GM18858 (cell line): ENCODE data around the gene USP14.
"Not testable (repeated sequence)": the region's sequence is repeated elsewhere in the genome, so short reads cannot be mapped to it uniquely, and the experiment has no call there.

Experiments used
- ATAC-seq: cut with Tn5 transposase; IDR thresholded peaks from one replicate; pipeline ENCODE4 v1.9.1; 2021; ENCODE audit not compliant: unreplicated experiment

Gene USP14

DNA sequence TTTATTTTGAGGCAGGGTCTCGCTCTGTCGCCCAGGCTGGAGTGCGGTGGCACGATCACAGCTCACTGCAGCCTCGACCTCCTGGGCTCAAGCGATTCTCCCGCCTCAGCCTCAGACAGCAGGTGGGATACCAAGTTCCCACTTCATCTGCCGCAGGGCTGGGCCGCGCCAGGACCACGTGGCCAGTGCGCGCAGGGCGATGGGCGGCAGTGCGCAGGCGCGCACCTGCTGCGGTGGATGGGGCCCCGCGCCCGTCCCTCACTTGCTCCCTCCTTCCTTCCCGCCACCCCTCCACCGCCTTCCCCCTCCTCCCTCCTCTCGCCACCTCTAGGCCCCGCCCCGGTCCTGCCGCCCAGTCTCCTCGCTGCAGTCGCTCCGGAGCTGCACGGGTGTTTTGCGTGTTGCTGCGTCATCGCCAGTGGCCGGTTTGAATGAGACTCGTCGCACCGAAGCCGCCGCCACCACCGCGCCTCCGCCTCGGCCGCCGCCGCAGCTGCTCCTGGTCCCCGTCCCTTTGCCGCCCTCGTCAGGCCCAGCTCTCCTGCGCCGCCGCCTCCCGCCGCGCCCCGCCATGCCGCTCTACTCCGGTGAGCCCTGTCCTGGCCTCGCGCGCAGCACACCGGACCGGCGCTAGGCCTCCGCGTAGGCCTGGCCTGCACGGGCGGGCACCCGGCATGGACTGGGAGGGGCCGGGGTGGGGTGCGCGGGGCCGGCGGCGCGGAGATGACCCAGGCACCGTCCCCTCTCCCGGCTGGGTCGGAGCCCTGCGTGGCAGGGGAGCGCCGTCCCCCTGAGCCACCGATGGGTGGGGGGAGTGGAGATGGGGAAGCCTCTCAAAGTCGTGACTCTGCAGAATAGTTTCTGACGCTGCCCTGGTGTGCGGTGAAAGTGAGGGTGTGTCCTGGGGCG, at the start of gene USP14:
Gene USP14, plus strand, starts transcription at position 430 of the 909 bp plus-strand sequence. Its CDS starts 142 bp downstream, at position 572.
- peak; percentile 79 for ATAC-seq

DNA sequence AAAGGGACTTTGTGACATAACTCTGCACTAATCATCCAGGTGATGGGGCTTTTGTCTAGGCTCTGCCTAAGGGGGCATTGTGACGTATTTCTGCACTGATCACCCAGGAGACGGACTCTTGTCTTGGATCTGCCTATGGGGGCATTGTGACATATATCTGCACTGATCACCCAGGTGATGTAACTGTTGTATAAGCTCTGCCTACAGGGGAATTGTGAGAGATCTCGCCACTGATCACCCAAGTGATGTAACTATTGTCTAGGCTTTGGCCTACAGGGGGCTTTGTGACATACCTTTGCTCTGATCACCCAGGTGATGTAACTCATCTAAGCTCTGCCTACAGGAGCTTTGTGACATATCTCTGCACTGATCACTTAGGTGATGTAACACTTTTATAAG, 49.7 kb upstream of the USP14 start:
- ATAC-seq: not testable (repeated sequence)

DNA sequence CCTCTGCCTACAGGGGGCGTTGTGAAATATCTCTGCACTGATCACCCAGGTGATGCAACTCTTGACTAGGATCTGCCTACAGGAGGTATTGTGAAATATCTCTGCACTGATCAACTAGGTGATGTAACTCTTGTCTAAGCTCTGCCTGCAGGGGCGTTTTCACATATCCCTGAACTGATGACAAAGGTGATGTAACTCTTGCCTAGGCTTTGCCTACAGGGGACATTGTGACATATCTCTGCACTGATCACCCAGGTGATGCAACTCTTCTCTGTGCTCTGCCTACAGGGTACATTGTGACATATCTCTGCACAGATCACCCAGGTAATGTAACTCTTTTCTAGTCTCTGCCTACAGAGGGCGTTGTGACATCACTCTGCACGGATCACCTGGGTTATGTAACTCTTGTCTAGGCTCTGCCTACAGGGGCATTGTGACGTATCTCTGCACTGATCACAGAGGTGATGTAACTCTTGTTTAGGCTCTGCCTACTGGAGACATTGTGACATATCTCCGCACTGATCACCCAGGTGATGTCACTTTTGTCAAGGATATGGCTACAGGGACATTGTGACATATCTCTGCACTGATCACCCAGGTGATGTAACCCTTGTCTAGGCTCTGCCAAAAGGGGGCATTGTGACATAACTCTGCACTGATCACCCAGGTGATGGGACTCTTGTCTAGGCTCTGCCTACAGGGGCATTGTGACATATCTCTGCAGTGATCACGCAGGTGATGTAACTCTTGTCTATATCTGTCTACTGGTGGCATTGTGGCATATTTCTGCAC, 49.0 kb upstream of the USP14 start:
- ATAC-seq: not testable (repeated sequence)

DNA sequence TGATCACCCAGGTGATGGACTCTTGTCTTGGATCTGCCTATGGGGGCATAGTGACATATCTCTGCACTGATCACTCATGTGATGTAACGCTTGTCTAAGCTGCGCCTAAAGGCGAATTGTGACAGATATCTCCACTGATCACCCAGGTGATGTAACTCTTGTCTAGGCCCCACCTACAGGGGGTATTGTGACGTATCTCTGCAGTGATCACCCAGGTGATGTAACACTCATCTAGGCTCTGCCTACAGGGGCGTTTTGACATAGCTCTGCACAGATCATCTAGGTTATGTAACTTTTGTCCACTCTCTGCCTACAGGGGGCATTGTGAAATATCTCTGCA, 48.5 kb upstream of the USP14 start:
- not testable (repeated sequence) for ATAC-seq

DNA sequence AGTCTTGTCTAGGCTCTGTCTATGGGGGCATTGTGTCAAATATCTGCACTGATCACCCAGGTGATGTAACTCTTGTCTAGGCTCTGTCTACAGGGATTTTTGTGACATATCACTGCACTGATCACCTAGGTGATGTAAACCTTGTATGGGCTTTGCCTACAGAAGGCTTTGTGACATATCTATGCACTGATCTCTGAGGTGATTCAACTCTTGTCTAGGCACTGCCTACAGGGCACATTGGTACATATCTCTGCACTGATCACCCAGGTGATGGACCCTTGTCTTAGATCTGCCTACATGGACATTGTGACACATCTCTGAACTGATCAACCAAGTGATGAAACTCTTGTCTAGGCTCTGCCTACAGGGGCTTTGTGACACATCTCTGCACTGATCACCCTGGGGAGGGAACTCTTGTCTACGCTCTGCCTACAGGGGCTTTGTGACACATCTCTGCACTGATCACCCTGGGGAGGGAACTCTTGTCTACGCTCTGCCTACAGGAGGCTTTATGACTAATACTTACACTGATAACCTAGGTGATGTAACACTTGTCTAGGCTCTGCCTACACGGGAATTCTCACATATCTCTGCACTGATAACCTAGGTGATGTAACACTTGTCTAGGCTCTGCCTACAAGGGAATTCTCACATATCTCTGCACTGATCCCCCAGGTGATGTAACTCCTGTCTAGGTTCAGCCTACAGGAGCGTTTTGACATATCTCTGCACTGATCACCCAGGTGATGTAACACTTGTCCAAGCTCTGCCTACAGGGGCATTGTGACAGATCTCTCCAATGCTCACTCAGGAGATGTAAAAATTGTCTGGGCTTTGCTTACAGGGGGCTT, 47.8 kb upstream of the USP14 start:
- ATAC-seq: not testable (repeated sequence)

DNA sequence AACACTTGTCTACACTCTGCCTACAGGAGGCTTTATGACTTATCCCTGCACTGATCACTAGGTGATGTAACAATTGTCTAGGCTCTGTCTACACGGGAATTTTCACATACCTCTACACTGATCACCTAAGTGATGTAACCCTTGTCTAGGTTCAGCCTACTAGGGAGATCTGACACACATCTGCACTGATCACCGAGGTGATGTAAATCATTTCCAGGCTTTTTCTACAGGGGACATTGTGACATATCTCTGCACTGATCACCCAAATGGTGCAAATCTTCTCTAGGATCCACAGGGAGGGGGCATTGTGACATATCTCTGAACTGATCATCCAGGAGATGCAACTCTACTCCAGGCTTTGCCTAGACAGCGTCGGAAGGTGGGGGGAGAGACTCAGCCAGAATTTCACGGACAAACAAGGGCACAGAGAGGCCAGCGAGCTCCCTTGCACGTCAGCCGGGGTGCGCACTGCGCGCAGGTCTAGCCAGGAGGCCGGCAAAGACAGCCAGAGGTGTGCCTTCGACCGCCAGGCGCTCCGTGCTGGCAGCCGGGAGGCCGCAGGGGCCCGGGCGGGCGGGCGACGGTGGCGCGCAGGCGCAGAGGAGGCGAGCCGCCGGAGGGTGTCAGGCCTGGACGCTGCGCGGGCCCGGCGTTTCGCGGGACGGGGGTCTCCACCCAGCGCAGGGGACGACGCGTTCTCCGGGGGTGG, 46.9 kb upstream of the USP14 start:
- ATAC-seq: peak; percentile 29

DNA sequence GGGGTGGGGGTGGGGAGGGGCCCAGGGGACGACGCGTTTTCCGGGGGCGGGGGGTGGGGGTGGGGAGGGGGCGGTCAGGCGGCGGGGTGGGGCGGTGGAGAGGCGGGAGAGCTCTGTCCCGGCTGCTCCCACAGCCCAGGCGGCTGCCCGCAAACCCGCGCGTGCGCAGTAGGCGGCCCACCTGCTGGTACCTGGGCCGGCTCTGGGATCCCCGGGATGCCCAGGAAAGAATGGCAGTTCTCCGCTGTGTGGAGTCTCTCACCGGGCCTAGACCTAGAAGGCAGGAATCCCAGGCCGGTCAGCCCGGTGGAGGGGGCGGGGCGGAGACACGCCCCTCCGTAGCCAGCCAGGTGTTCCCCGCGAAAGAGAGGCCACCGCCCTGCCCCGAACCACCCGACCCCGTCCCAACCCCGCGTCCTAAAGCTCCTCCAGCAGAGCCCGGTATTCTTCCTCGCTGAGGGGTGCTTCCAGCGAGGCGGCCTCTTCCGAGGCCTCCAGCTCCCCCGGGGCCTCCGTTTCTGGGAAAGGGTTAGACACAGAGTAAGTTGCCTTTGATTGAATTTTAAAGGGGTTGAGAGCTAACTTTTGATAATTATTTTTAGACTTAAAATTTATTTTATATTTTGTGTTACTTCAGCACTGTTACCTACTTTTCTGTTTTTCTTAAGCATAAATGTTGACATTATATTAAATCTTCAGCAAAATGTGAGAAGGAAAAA, 46.2 kb upstream of the USP14 start:
- not testable (repeated sequence) for ATAC-seq

DNA sequence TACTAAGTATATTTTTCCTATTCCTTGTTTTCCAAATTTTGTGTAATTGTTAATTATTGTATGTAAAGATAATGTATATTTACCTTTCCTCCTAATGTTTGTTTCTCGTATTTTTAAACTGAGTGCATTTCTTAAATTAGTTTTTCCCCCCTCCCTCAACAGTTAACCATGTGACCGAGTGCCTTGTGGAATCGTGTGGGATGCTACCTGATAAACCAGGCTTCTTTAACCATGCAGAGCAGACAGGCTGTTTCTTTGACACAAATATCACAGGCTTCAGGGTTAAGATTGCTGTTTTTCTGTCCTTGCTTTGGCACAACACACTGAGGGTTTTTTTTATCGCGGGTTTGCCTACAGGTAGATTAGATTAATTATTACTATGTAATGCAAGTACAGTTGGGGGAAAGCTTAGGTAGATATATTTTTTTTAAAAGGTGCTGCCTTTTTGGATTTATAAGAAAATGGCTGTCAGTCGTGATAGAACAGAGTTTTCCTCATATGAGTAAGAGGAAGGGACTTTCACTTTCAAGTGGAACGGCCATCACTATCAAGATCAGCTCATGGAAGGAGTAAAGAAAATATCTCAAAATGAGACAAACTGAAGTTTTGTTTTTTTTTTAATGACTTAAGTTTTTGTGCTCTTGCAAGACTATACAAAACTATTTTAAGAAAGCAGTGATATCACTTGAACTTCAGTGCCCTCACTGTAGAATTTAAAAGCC, 37.7 kb upstream of the USP14 start:
- ATAC-seq: not testable (repeated sequence)

DNA sequence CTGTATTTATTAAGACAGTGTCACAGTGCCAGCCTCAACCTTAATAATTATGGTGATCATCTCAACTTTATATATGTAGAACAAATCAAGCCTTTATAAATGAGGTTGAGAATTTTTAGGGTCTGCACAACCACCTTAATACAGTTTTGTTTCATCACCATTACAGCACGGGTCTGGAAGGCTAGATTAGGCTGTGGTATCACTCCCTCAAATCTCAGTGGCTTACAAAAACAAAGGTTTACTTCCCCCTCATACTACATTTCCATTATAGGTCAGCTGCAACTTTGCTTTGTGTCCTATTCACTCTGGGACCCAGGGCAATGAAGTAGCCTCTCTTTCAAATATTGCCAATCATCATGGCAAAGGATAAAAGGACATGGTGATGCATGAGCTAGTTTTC, 23.3 kb upstream of the USP14 start:
- ATAC-seq: no peak

DNA sequence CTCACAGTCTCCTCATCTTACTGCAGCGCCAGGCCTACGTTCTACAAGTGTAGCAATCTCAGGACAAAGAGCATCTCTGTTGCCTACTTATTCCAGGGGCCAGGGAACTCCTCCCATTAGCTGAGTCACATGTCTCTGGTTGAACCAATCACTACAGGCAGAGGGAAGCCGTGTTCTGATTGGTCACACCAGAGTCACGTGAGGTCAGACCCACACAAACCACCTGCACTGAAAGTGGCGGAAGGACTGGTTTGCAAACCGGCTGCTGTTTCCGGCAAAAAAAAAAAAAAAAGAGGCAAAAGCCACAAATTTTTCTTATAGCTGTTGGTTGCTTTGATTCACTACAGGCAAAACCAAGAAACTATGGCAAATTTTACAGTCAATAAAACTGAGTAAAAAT, 21.9 kb upstream of the USP14 start:
- no peak for ATAC-seq

DNA sequence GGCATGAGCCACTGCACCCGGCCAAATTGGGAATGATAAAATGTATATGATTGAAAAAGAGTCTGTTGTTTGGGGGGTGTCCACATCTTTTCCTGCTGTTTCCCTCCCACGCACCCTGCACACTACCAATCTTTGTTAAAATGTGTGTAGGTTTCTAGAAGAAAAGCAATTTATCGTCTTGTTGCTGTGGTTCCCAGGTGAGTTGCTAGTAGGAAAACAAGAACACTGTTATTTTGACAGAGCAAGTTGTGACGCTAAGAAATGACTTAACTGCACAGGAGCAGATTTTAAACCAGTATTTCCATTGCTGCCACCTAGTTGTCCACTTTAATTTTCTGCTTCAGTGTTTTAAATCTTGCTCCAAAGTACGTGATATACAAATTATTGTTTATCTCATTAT, 21.0 kb upstream of the USP14 start:
- ATAC-seq: no peak

DNA sequence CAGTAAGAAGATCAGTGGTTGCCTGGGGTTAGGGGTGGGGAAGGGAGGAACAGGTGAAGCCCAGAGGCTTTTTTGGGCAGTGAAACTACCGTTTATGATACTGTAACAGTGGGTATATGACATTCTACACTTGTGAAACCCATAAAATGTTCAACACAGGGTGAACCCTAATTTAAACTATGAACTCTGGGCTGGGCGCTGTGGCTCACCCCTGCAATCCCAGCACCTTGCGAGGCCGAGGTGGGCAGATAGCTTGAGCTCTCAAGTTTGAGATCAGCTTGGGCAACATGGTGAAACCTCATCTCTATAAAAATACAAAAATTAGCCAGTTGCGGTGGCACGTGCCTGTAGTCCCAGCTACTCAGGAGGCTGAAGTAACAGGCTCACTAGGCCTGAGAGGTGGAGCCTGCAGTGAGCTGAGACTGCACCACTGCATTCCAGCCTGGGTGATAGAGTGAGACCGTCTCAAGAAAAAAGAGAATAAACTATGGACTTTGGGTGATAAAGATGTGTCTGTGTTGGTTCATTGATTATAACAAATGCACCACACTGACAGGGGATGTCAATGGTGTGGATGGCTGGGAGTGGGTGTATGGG, 17.6 kb upstream of the USP14 start:
- no peak for ATAC-seq

DNA sequence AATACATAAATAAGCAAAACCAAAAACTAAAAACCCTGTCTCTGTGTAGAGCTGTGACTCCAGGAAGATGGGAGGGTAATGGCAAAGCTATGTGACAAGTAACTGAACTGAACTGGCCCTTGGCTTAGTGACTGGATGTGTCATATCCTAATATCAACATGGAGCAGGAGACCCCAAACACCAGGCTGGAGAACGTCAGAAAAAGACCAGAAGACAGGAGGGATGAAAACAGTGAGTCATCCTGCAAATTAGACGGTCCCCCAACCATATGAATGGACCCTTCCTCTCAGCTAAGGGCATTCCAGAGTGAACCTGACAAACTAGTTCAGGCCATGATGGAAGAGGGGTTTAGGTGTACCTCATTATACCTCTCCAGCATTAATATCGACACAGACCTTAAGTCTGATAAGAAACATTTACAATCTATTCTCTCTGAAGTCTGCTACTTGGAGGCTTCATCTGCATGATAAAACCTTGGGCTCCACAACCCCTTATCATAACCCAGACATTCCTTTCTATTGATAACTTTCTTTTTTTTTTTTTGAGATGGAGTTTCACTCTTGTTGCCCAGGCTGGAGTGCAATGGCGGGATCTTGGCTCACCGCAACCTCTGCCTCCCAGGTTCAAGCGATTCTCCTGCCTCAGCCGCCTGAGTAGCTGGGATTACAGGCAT, 15.6 kb upstream of the USP14 start:
- not testable (repeated sequence) for ATAC-seq

DNA sequence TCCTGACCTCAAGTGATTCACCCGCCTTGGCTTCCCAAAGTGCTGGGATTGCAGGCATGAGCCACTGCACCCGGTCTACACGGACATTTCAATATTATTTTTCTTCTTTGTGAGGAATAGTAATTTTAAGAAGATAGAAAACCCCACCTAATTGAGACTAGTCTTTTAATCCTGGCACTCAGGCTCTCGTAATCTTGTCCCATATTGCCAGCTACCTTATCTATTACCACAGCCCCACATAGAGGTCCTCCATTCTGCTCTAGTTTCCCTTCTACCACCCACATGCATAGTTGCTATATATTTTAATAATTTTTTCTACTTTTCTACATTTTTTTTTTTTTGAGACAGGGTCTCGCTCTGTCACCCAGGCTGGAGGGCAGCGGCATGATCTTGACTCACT, 9.5 kb upstream of the USP14 start:
- ATAC-seq: no peak

DNA sequence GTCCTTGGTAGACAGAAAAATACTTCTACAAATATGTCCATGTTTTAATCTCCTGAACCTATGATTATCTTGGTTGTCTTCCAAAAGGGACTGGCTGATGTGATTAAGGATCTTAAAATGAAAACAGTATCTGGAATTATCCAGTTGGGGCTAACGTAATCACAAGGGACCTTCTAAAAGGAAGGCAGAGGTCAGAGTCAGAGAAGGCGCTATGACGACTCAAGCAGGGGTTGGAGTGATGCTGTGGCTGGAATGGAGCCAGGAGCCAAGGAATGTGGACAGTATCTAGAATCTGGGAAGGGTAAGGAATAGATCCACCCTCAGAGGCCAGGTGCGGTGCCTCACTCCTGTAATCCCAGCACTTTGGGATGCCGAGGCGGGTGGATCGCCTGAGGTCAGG, 4.2 kb upstream of the USP14 start:
- no peak for ATAC-seq

DNA sequence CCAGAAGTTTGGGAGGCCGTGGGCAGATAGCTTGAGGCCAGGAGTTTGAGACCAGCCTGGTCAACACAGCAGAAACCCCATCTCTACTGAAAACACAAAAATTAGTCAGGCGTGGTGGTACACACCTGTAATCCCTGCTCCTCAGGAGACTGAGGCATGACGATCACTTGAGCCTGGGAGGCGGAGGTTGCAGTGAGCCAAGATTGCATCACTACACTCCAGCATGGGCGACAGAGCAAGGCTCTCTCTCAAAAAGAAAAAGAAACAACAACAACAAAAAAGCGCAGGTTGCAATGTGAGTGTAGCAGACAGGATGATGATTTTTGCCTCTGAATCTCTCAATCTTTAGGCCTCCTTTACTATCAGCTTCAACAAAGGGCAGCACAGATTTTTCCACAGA, 2.7 kb upstream of the USP14 start:
- ATAC-seq: no peak

DNA sequence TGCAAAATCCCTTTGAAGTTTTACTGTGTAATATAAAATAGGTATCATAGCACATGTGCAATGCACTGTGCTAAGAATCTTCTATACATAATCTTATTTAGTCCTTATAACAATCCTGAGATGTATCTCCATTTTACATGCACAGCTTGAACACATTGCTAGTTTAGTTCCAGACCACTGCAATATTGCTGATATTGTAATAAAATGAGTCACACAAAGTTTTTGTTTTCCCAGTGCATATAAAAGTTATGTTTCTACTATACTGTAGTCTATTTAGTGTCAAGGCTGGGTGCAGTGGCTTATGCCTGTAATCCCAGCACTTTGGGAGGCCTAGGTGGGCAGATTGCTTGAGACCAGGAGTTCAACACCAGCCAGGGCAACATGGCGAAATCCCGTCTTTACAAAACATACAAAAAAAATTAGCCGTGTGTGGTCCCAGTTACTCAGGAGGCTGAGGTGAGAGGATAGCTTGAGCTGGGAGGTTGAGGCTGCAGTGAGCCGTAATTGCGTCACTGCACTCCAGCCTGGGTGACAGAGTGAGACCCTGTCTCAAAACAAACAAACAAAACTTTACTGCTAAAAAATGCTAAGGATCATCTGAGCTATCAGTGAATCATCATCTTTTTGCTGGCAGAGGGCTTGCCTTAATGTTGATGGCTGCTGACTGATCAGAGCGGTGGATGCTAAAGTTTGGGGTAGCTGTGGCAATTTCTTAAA, 1.7 kb upstream of the USP14 start:
- no peak for ATAC-seq
